HCT116 (cell line): Measurements from ENCODE around the gene ALPP. TPM values are rescaled to one million over a fixed set of nuclear protein-coding genes. Genes with fewer than 3 reads are reported as not detected.

Experiments used
- ATAC-seq: fragments of 200-7000 bp; cut with Tn5 transposase; 2 replicates; pipeline ENCODE4 v1.9.1; 2020; ENCODE audit warnings: mild to moderate bottlenecking, moderate library complexity
- BruUV-seq: library from RNA; stranded (reverse); fragments of 400-500 nt; replicated peaks from 2 replicates; lab custom pipeline; 2021; lab: Mats Ljungman, UMichigan
- CTCF ChIA-PET: fragments of 300-600 bp; sonication (Branson Sonifier 250); formaldehyde crosslinking; loops from one replicate; lab custom pipeline; 2021; ENCODE audit warnings: antibody characterized with exemption; lab: Charles Lee
- POLR2A ChIA-PET: fragments of 300-600, 350-600 bp; sonication (Branson Sonifier 250); formaldehyde crosslinking; loops from one replicate; lab custom pipeline; 2021; ENCODE audit warnings: antibody characterized with exemption; lab: Charles Lee
- RAD21 ChIA-PET, 2 experiments: fragments of 300-600 bp; sonication (Branson Sonifier 250); formaldehyde crosslinking; loops; one replicate each; lab custom pipeline; 2023; ENCODE audit warnings: low total read pairs in 2 of 2; ENCODE audit not compliant: uncharacterized antibody in 2 of 2, unreplicated experiment in 2 of 2, low non-redundant PET in 1 of 2; lab: Charles Lee
- DNase-seq: peaks from one replicate; pipeline ENCODE4 v3.0.0-alpha.2; 2010; ENCODE audit warnings: low read depth, low spot score
- H2AFZ ChIP-seq: fragments of 200-600 bp; shearing (Covaris generic), sonication (generic); 2 replicates; pipeline ENCODE4 v1.6.1; 2017; ENCODE audit warnings: low read depth, mixed run types, mixed read lengths, antibody characterized with exemption, low read length; ENCODE audit not compliant: poor library complexity, severe bottlenecking
- H3K27ac ChIP-seq: 2 replicates; pipeline ENCODE4 v1.5.1; 2012; ENCODE audit warnings: low read depth, low read length
- H3K27me3 ChIP-seq: fragments of 200-600 bp; sonication (generic); 2 replicates; pipeline ENCODE4 v1.6.1; 2016; ENCODE audit warnings: mixed run types, low read length, mixed read lengths; ENCODE audit not compliant: insufficient read depth
- H3K36me3 ChIP-seq, 2 experiments: fragments of 200-500 bp in 1 of 2; fragments of 200-600 bp in 1 of 2; sonication (Bioruptor generic) in 1 of 2; sonication (generic) in 1 of 2; 2 replicates each; pipeline versions ENCODE4 v1.5.1 to v1.6.1; 2014 to 2016; ENCODE audit warnings: low read length in 2 of 2, inconsistent platforms in 1 of 2, mixed read lengths in 1 of 2, mixed run types in 1 of 2; ENCODE audit not compliant: insufficient read depth in 2 of 2, control insufficient read depth in 1 of 2
- H3K4me1 ChIP-seq, 2 experiments: fragments of 200-600 bp in 1 of 2; sonication (generic) in 1 of 2; 2 replicates each; pipeline versions ENCODE4 v1.5.1 to v1.6.1; 2012 to 2017; ENCODE audit warnings: low read length in 2 of 2, inconsistent platforms in 1 of 2, mild to moderate bottlenecking in 1 of 2, mixed read lengths in 1 of 2, mixed run types in 1 of 2, moderate library complexity in 1 of 2; ENCODE audit not compliant: insufficient read depth in 2 of 2, control insufficient read depth in 1 of 2
- H3K4me2 ChIP-seq: fragments of 200-600 bp; sonication (generic); 2 replicates; pipeline ENCODE4 v1.6.1; 2017; ENCODE audit warnings: mixed run types, low read length, mixed read lengths
- H3K4me3 ChIP-seq, 2 experiments: fragments of 200-600 bp in 1 of 2; sonication (generic) in 1 of 2; replicated peaks in 1 of 2; 2 replicates each; pipeline ENCODE4 v1.5.1; 2011 to 2016; ENCODE audit warnings: low read length in 2 of 2, control low read depth in 1 of 2, low read depth in 1 of 2, mild to moderate bottlenecking in 1 of 2, mixed read lengths in 1 of 2, mixed run types in 1 of 2
- H3K79me2 ChIP-seq: fragments of 200-600 bp; sonication (generic); 2 replicates; pipeline ENCODE4 v1.6.1; 2017; ENCODE audit warnings: mild to moderate bottlenecking, mixed run types, low read length, moderate library complexity, mixed read lengths; ENCODE audit not compliant: insufficient read depth
- H3K9ac ChIP-seq: fragments of 200-600 bp; sonication (generic); 2 replicates; pipeline ENCODE4 v1.6.1; 2016; ENCODE audit warnings: low read length, mixed read lengths
- H3K9me2 ChIP-seq: fragments of 200-600 bp; sonication (generic), shearing (Covaris generic); 2 replicates; pipeline ENCODE4 v1.6.1; 2017; ENCODE audit warnings: mixed run types, mild to moderate bottlenecking, moderate library complexity; ENCODE audit not compliant: insufficient read depth
- H3K9me3 ChIP-seq, 2 experiments: fragments of 200-500 bp in 1 of 2; fragments of 200-600 bp in 1 of 2; sonication (Bioruptor generic) in 1 of 2; sonication (generic) in 1 of 2; 2 replicates each; pipeline ENCODE4 v1.6.1; 2014 to 2017; ENCODE audit warnings: low read length in 2 of 2, mixed read lengths in 2 of 2, inconsistent platforms in 1 of 2, low read depth in 1 of 2, mild to moderate bottlenecking in 1 of 2, mixed run types in 1 of 2, moderate library complexity in 1 of 2; ENCODE audit not compliant: control insufficient read depth in 1 of 2, insufficient read depth in 1 of 2
- H4K20me1 ChIP-seq: fragments of 200-600 bp; sonication (generic), shearing (Covaris generic); 2 replicates; pipeline ENCODE4 v1.6.1; 2017; ENCODE audit warnings: mixed run types, mild to moderate bottlenecking, moderate library complexity; ENCODE audit not compliant: insufficient read depth
- CBX3 ChIP-seq: IDR thresholded peaks from 2 replicates; pipeline ENCODE4 v1.6.1; 2012; ENCODE audit warnings: low read depth
- CEBPB ChIP-seq: IDR thresholded peaks from 2 replicates; pipeline ENCODE4 v1.6.1; 2012; ENCODE audit warnings: low read depth
- EGR1 ChIP-seq: IDR thresholded peaks from 2 replicates; pipeline ENCODE4 v1.6.1; 2012; ENCODE audit warnings: low read depth
- ELF1 ChIP-seq: IDR thresholded peaks from 2 replicates; pipeline ENCODE4 v1.6.1; 2012; ENCODE audit warnings: low read depth, borderline replicate concordance
- FOSL1 ChIP-seq: IDR thresholded peaks from 2 replicates; pipeline ENCODE4 v1.6.1; 2012; ENCODE audit warnings: low read depth
- JUND ChIP-seq: IDR thresholded peaks from 2 replicates; pipeline ENCODE4 v1.6.1; 2012
- POLR2AphosphoS5 ChIP-seq: IDR thresholded peaks from 2 replicates; pipeline ENCODE4 v1.6.1; 2011; ENCODE audit warnings: mild to moderate bottlenecking, low read depth, low read length, moderate library complexity
- RAD21 ChIP-seq: IDR thresholded peaks from 2 replicates; pipeline ENCODE4 v1.6.1; 2012; ENCODE audit warnings: low read depth, mild to moderate bottlenecking
- SP1 ChIP-seq: IDR thresholded peaks from 2 replicates; pipeline ENCODE4 v1.6.1; 2012; ENCODE audit warnings: low read depth
- SRF ChIP-seq: IDR thresholded peaks from 2 replicates; pipeline ENCODE4 v1.6.1; 2012; ENCODE audit warnings: low read depth
- YY1 ChIP-seq: IDR thresholded peaks from 2 replicates; pipeline ENCODE4 v1.6.1; 2011; ENCODE audit warnings: low read length, low read depth, moderate library complexity, mild to moderate bottlenecking; ENCODE audit not compliant: insufficient replicate concordance; ENCODE audit errors: extremely low read depth
- ZFX ChIP-seq: fragments of 450-650 bp; IDR thresholded peaks from 2 replicates; pipeline ENCODE4 v1.6.1; 2017
- ZNF274 ChIP-seq: fragments of 200-500 bp; sonication (Bioruptor generic); IDR thresholded peaks from 2 replicates; pipeline ENCODE4 v1.6.1; 2014; ENCODE audit warnings: mild to moderate bottlenecking, low read depth, low read length, inconsistent platforms
- intact Hi-C: fragments of 100-400 bp; cut with micrococcal nuclease; formaldehyde crosslinking; loops from 2 replicates; pipeline ENCODE4 v1.10.0; 2022
- total RNA-seq: library from RNA; stranded (reverse); gene quantifications from one replicate; pipeline ENCODE4 v1.2.1, GENCODE V29; 2021; ENCODE audit not compliant: unreplicated experiment
- TF ChIP-seq, protein P1 (sequence below): IDR thresholded peaks from 2 replicates; pipeline ENCODE4 v1.6.1; 2012
- TF ChIP-seq, protein P2 (sequence below), 3 experiments: fragments of 200-600 bp in 1 of 3; sonication (generic) in 1 of 3; IDR thresholded peaks in 2 of 3; conservative IDR thresholded peaks in 1 of 3; 2 replicates each; pipeline ENCODE4 v1.5.1; 2012 to 2017; ENCODE audit warnings: low read depth in 2 of 3, low read length in 2 of 3, antibody characterized with exemption in 1 of 3, borderline replicate concordance in 1 of 3, control low read depth in 1 of 3, mild to moderate bottlenecking in 1 of 3, mixed read lengths in 1 of 3, mixed run types in 1 of 3, moderate library complexity in 1 of 3; ENCODE audit not compliant: insufficient read depth in 1 of 3

ALPP gene
- total RNA-seq, 1 experiment from 2014 or later: 0.34 TPM

DNA sequence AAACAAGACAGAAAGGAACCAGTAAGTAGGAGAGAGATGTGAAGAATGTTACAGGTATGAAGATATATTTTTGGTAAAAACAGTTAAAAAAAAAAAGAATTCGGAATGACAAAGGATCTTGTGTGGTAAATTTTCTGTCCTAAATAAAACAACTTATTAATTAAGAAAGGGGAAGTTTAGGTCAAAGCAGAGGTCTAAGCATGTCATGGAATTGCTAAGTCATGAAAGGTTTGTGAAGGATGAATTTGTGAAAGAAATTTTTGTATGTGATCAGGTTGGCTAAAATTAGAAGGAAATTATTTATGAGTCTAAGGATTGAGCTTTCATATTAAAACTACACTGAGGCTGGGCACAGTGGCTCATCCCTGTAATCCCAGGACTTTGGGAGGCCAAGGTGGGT is 17.0 kb downstream of the ALPP start:
- intact Hi-C loops: no loop called here
- ChIA-PET CTCF (no interaction called here), POLR2A (no interaction called here), RAD21 (no interaction called here)
- TF ChIP-seq POLR2AphosphoS5: no peak
- no peak for TF ChIP-seq JUND
- TF ChIP-seq CBX3: no peak
- no peak for TF ChIP-seq EGR1
- TF ChIP-seq, protein P1, sequence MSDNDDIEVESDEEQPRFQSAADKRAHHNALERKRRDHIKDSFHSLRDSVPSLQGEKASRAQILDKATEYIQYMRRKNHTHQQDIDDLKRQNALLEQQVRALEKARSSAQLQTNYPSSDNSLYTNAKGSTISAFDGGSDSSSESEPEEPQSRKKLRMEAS: no peak
- TF ChIP-seq ELF1: no peak
- no peak for TF ChIP-seq ZFX
- TF ChIP-seq, protein P2, sequence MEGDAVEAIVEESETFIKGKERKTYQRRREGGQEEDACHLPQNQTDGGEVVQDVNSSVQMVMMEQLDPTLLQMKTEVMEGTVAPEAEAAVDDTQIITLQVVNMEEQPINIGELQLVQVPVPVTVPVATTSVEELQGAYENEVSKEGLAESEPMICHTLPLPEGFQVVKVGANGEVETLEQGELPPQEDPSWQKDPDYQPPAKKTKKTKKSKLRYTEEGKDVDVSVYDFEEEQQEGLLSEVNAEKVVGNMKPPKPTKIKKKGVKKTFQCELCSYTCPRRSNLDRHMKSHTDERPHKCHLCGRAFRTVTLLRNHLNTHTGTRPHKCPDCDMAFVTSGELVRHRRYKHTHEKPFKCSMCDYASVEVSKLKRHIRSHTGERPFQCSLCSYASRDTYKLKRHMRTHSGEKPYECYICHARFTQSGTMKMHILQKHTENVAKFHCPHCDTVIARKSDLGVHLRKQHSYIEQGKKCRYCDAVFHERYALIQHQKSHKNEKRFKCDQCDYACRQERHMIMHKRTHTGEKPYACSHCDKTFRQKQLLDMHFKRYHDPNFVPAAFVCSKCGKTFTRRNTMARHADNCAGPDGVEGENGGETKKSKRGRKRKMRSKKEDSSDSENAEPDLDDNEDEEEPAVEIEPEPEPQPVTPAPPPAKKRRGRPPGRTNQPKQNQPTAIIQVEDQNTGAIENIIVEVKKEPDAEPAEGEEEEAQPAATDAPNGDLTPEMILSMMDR (IDR thresholded peaks at IDR 0.05 in 2 of 3, conservative IDR thresholded peaks at IDR 0.05 in 1 of 3; ENCODE audit: borderline replicate concordance in 1 of 3, insufficient read depth in 1 of 3, low read depth in 2 of 3, low read length in 2 of 3): no peak
- no peak for TF ChIP-seq YY1
- no peak for TF ChIP-seq CEBPB
- no peak for TF ChIP-seq SRF
- no peak for TF ChIP-seq ZNF274
- no peak for TF ChIP-seq FOSL1
- TF ChIP-seq SP1: no peak
- no peak for TF ChIP-seq RAD21
- no peaks in the 10 kb centered on the region for H3K27me3 ChIP-seq
- no peaks in the 10 kb centered on the region for H3K9me2 ChIP-seq
- DNase-seq: no peak
- H4K20me1 ChIP-seq: no peaks in the 10 kb centered on the region
- H3K79me2 ChIP-seq: no peaks in the 10 kb centered on the region
- no peak for ATAC-seq
- peak overlapping the region; percentile 35 for H2AFZ ChIP-seq
- no peak overlapping the region for H3K27ac ChIP-seq
- H3K9ac ChIP-seq: no peak overlapping the region
- H3K4me2 ChIP-seq: no peak overlapping the region
- no peaks in the 10 kb centered on the region for H3K9me3 ChIP-seq
- BruUV-seq: no TSS peak
- peaks cover 0 to 12% of the 10 kb centered on the region in 2 experiments; a peak in 2 of 4 replicates for H3K4me1 ChIP-seq
- H3K4me3 ChIP-seq: no peak overlapping the region
- H3K36me3 ChIP-seq: no peaks in the 10 kb centered on the region
